Stimulated activated CD4-positive, alpha-beta T cell treated with anti-CD3 and anti-CD28 coated beads, TNF-alpha, amount 100 ng/mL, for 24 hours (primary cell): ENCODE data around the gene TBC1D22B.

ENCODE experiments used
- DNase-seq, 3 experiments: peaks; one replicate each; pipeline ENCODE4 v3.0.0-alpha.2; 2020; ENCODE audit warnings: low read depth in 3 of 3

TBC1D22B gene

GRCh38 chr6:37239950-37240713 lies 17.4 kb upstream of the TBC1D22B start:
- DNase-seq, result peak; percentile 58 to 81 (median 77)

DNA sequence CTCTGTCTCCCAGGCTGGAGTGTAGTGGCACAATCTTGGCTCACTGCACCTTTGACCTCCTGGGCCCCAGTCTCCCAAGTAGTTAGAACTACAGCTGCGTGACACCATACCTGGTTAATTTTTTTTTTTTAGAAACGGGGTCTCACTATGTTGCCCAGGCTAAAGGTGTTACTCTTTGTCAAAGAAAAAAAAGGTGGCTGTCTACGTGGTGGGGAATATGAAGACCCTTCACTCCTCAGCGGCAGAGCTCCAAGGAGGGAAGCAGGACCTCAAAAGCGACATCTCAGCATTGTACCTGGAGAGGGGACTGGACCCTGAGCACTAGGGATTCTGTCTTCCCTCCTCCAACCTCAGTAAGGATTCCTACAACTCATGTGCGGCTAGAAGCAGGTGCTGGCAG lies 16.4 kb upstream of the TBC1D22B start:
- DNase-seq, result no peak

DNA sequence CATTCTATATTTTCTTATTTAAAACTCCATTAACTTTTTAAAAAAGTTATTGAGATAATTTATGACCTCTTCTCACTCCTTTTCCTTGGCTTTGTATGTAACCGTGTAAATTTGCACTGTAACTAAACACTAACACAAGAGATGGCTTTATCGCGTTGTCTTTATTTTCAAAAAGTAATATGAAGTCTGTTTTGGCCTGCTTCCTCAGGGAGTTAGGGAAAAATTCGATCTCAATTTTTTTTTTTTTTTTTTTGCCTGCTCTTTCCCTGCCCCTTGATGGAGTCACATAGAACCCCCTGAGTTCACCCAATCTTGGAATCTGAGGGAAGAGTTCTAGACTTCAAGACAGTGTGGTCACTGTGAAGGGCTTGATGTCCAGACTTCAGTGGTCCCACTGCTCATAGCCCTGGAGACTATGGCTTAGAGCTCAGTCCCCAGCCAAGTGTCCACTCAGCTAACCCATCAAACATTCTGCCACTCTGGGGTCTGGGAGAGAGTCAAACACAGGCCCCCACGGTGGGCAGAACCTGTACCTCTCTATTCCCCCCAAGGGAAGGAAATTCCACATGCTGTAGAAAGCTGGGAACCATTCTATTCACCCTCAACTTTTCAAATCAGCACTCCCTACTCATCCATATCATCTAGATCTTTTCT lies 15.7 kb upstream of the TBC1D22B start:
- DNase-seq, result no peak

DNA sequence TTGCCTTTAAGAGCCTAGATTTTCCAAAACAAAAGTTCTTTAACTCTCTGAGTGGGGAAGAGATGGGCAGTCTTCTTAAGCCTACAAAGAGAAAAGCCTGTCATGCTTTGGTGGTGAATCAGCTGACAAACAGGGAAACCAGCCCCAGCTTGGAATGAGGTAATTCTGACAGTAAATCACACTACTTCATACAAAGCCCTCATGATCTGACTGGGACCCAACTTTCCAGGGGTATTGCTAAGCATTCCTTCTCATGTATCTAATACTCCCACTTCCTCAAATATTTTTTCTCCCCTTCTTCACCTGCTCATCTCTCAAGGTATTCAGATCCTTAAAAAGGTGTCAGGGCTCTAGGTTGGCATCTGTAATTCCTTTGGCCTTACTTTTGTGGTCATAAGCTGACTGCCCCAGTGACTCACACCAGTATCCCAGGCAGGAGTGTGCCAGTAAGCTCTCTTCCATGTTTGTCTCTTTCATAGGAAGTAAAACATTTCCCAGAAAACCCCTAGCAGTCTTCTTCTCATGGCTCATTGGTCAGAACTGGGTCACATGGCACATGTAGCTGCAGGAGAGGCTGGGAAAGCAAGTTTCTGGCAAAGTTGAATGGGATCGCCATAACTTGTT lies 15.0 kb upstream of the TBC1D22B start:
- no peak for DNase-seq

DNA sequence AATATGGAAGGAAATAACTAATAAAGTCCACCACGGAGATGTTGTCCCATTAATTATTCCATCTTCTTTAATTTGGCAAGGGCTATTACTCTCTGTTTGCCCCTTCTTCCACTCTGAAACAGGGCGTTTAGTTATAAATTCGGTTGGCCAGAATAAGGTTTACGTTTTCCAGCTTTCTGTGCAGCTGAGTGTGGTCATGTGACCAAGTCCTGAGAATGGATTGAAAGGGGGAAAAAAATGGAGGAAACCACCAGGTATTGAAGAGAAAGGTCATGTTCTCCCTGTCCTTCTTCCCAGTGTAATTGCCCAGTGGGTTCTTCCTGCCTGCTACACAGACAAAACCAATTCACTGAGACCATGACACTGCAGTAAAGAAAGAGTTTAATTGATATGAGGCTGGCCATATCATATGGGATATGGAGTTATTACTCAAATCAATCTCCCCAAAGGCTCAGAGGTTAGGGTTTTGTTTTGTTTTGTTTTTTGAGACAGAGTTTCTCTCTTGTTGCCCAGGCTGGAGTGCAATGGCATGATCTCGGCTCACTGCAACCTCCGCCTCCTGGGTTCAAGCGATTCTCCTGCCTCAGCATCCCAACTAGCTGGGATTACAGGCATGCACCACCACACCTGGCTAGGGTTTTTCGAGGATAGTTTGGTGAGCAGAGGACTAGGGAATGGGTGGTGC lies 14.3 kb upstream of the TBC1D22B start:
- DNase-seq, result no peak

- no peak for DNase-seq
Measured at GRCh38 chr6:37243816-37244370, 13.7 kb upstream of the TBC1D22B start.

GRCh38 chr6:37244430-37245310 lies 12.9 kb upstream of the TBC1D22B start:
- DNase-seq, result no peak

GRCh38 chr6:37251211-37251780 lies 6.3 kb upstream of the TBC1D22B start:
- DNase-seq, result no peak

GRCh38 chr6:37253486-37254007 lies 4.0 kb upstream of the TBC1D22B start:
- no peak for DNase-seq

DNA sequence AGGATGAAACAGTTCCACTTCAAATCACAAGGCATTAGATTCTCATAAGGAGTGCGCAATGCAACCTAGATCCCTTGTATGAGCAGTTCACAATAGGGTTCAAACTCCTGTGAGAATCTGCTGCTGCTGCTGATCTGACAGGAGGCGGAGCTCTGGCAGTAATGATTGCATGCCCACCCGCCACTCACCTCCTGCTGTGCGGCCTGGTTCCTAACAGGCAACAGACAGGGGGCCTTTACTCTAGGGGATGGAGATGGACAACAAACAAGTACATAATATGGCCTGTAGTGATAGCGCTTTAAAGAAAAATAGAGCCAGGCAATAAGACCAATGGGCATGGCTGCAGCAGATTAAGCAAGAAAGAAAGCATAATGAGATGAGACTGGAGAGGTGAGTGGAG lies 2.7 kb upstream of the TBC1D22B start:
- DNase-seq, result no peak

- DNase-seq, result no peak
Measured at GRCh38 chr6:37256692-37257319, 766 bp upstream of the TBC1D22B start.

DNA sequence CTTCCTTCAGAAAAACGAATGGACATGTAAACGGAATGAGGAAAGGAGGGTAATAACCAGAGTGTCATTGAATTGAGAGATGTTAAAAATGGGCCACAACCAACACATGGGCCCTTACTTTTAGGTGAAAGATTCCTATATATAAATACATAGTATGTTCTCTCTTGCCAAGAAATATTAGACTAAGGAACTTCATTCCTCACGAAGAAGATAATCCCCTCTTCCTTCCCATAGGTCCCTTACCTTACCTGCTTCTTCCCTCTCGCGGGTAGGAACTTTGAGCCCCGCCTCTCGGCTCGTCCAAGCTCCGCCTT lies 295 bp upstream of the TBC1D22B start:
- DNase-seq, result no peak

GRCh38 chr6:37258405-37259105 lies 983 bp downstream of the TBC1D22B start:
- no peak for DNase-seq

DNA sequence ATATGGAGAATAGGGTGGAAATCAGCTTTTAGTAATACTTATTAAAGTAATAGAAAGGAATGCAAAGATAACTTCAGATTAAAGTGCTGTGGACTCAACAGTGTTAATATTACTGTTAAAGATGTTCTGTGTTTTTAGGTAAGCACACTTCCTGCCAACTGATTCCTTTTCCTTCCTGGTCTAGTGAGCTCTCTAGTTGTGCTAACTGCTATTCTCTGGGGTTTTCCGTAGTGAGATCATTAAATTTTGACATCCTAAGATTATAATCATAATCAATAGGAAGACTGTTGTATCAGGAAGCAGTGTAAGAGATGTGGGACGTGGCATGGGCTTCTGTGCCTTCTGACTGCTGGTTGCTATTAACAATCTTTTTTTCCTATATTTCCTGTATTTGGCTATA lies 1.6 kb downstream of the TBC1D22B start:
- no peak for DNase-seq

- no peak for DNase-seq
Measured at GRCh38 chr6:37260040-37260439, 2.5 kb downstream of the TBC1D22B start.

GRCh38 chr6:37260444-37260843 lies 2.9 kb downstream of the TBC1D22B start:
- no peak for DNase-seq

DNA sequence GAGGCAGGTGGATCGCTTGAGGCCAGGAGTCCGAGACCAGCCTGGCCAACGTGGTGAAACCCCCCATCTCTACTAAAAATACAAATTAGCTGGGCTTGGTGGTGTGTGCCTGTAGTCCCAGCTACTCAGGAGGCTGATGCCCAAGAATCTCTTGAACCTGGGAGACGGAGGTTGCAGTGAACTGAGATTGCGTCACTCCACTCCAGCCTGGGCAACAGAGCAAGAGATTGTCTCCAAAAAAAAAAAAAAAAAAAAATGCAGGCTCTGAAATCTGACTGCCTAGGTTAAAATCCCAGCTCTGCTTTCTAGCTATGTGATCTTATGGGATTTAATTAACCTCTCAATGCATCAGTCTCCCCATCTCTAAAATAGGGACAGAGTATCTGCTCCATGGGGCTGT lies 3.6 kb downstream of the TBC1D22B start:
- DNase-seq, result no peak

DNA sequence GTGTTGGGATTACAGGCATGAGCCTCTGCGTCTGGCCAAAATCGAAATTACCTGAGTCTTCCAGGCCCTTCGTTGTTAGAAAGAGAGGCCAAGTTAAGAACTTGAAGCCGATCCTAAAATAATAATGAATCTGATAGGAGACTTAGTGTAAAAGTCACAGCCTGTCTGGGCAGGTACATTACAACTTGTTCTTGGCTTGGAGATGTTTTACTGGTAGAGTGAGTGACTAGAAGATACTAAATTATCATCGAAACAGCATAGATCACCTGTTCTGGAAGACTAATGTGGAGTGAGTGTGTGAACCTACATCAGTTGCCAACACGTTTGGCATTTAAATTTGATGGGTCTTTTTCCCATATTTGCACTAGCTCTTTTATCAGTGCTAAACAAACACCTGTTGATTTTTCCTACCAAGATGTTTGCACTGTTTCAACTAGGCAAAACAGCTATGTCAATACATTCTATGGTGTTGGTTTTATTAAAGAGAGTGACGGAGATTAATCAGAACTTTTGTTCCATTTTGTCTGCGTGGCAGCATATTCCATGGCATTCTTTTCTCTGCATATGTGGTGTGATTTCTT lies 5.0 kb downstream of the TBC1D22B start:
- no peak for DNase-seq

- no peak for DNase-seq
Measured at GRCh38 chr6:37265001-37265400, 7.4 kb downstream of the TBC1D22B start.
